ENCODE measurements around the gene BRD3OS.

BRD3OS gene

GRCh38 chr9:134053941-134054761 lies 28.9 kb downstream of the BRD3OS start:
- no peak for DNase-seq

- DNase-seq: no peak
These were observed 29.9 kb downstream of the BRD3OS start for GRCh38 chr9:134054891-134055811.

GRCh38 chr9:134055981-134056461 lies 30.7 kb downstream of the BRD3OS start:
- peak; percentile 64 for DNase-seq

- no peak for DNase-seq
These were observed 31.4 kb downstream of the BRD3OS start for GRCh38 chr9:134056483-134057306.

GRCh38 chr9:134057307-134057657 lies 32.0 kb downstream of the BRD3OS start:
- no peak for DNase-seq

- DNase-seq: no peak
These were observed 32.7 kb downstream of the BRD3OS start for GRCh38 chr9:134057751-134058701.

- no peak for DNase-seq
These were observed 33.4 kb downstream of the BRD3OS start for GRCh38 chr9:134058716-134059115.

GRCh38 chr9:134059188-134059641 lies 33.9 kb downstream of the BRD3OS start:
- DNase-seq: no peak

- no peak for DNase-seq
These were observed 34.5 kb downstream of the BRD3OS start for GRCh38 chr9:134059661-134060395.

GRCh38 chr9:134060546-134060945 lies 35.3 kb downstream of the BRD3OS start:
- DNase-seq: no peak

- no peak for DNase-seq
These were observed 35.9 kb downstream of the BRD3OS start for GRCh38 chr9:134061019-134061687.

GRCh38 chr9:134061688-134062371 lies 36.5 kb downstream of the BRD3OS start:
- no peak for DNase-seq

- DNase-seq: no peak
These were observed 37.3 kb downstream of the BRD3OS start for GRCh38 chr9:134062461-134063087.

- no peak for DNase-seq
These were observed 37.8 kb downstream of the BRD3OS start for GRCh38 chr9:134063088-134063570.

- no peak for DNase-seq
These were observed 38.5 kb downstream of the BRD3OS start for GRCh38 chr9:134063571-134064450.

GRCh38 chr9:134064711-134065110 lies 39.4 kb downstream of the BRD3OS start:
- no peak for DNase-seq

GRCh38 chr9:134065612-134066419 lies 40.5 kb downstream of the BRD3OS start:
- DNase-seq: no peak
